Measurements from ENCODE around the gene UGT2B28. TPM values are rescaled to one million over a fixed set of nuclear protein-coding genes. Genes with fewer than 3 reads are reported as not detected.
A peak's percentile ranks its signal among the peaks of the same experiment; 100 is the strongest.
"Not testable (repeated sequence)": the region's sequence is repeated elsewhere in the genome, so short reads cannot be mapped to it uniquely, and the experiment has no call there.

UGT2B28 gene
- total and polyA plus RNA-seq, 4 donors: not detected

DNA sequence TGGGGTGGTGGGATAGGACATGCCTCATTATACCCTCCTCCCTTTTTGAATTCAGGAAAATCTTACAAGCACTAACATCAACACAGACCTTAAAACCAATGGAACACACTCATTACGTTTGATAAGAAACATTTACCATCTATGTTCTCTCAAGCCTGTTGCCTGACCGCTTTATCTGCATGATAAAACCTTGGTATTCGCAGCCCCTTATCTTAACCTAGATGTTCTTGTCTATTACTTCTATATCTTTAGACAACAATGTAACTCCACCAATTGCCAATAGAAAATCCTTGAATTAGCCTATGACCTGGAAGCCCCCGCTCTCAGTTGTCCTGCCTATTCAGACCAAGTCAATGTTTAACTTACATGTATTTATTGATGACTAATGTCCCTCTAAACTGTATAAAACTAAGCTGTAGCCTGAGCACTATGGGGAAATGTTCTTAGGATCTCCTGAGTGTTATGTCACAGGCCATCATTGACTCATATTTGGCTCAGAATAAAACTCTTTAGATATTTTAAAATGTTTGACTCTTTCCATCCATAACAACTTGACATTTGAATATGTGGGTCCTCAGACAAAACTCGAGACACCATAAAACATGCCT is 28.3 kb downstream of the UGT2B28 start:
- not testable (repeated sequence) for H3K4me1 ChIP-seq (ENCODE audit: control insufficient read depth, insufficient read depth, low read length); DNase-seq (ENCODE audit: low read depth in 4 of 6, low spot score in 6 of 6); H3K9me3 ChIP-seq (ENCODE audit: control insufficient read depth, insufficient read depth, low read length); H3K4me3 ChIP-seq (ENCODE audit: low read depth, low read length); H3K27me3 ChIP-seq (ENCODE audit: control insufficient read depth, insufficient read depth, low read length); H3K27ac ChIP-seq (ENCODE audit: low read depth, low read length); H3K36me3 ChIP-seq (ENCODE audit: control insufficient read depth, insufficient read depth, low read length)
- 87% methylated on average over 4 of the region's 5 CpGs for WGBS (ENCODE audit: insufficient coverage)

DNA sequence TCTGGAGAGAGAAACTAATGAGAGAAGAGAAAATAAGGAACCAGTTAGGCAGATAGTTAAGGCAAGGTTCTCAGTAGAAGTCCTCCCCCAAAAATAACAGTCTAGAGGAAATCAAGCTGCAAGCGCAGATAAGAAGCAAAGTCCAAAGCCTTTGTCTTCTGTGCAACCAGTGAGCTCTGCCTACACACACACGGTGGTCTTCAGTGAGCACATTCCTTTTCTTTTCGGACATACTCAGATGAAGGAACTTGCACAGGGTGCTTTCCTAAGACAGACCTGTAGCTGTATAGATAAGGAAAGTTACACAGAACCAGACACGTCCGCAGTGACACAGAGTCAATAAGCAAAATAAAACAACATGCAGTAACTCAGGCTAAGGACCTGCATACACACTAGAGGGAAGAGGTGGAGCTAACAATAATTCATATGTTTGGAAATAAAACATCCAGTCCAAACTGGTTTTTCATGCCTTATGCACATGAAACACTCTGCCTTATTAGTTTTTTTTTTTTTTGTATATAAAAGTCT is 29.3 kb downstream of the UGT2B28 start:
- H3K27ac ChIP-seq (ENCODE audit: low read depth, low read length); H3K4me1 ChIP-seq (ENCODE audit: control insufficient read depth, insufficient read depth, low read length); H3K4me3 ChIP-seq (ENCODE audit: low read depth, low read length); H3K27me3 ChIP-seq (ENCODE audit: control insufficient read depth, insufficient read depth, low read length); DNase-seq (ENCODE audit: low read depth in 4 of 6, low spot score in 6 of 6); H3K9me3 ChIP-seq (ENCODE audit: control insufficient read depth, insufficient read depth, low read length); H3K36me3 ChIP-seq (ENCODE audit: control insufficient read depth, insufficient read depth, low read length): not testable (repeated sequence)
- 100% methylated on average over 2 of the region's 5 CpGs for WGBS (ENCODE audit: insufficient coverage)

DNA sequence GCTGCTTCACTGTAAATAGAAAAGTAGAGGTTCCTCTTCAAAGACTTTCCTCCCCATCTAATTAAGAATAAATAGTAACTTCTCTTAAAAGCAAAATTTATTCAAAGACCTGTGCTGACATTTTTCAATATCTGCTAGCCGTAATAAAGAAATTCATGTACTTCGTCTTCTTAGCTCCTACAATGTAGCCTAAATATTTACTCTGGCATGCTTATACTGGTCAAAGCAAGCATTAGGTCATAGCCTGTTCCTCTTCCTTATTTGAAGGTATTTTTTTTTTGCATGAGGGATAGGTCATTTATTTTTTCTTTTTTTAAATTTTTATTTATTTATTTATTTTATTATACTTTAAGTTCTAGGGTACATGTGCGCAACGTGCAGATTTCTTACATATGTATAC is 30.0 kb downstream of the UGT2B28 start:
- not testable (repeated sequence) for H3K4me3 ChIP-seq (ENCODE audit: low read depth, low read length); H3K9me3 ChIP-seq (ENCODE audit: control insufficient read depth, insufficient read depth, low read length); H3K36me3 ChIP-seq (ENCODE audit: control insufficient read depth, insufficient read depth, low read length); DNase-seq (ENCODE audit: low read depth in 4 of 6, low spot score in 6 of 6); H3K27me3 ChIP-seq (ENCODE audit: control insufficient read depth, insufficient read depth, low read length); H3K4me1 ChIP-seq (ENCODE audit: control insufficient read depth, insufficient read depth, low read length); H3K27ac ChIP-seq (ENCODE audit: low read depth, low read length)
- WGBS (ENCODE audit: insufficient coverage): 60% methylated on average over 2 of the region's 4 CpGs

DNA sequence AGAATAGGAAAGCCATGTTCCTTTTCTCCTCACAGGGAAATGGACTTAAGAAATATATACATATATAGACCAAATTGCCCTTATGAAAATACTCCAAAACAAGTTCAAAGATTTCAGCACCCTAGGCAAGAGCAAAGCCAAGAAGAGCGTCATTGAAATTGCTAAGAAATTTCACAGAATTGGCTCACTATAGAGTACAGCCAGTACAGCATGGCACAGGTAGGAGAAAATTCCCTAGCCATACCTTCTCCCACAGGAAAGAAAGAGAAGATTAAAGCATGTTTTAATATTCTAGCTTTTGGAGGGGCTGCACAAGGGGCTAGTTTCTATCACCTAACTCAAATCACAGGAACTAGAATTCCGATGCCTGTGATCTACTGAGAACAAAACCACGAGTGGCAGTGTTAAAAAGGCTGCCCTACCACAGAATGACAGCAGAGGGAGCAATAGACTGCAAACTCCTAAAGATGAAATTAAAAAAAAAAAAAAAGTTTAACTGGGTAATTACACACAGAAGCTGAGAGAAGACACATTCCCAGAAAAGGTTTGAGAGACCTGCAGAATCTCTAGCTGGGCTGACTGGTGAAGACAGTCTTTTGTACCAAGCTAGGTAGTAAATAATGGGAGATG is 37.5 kb downstream of the UGT2B28 start:
- peak in 4 of 6 donors; percentile 11 to 69 (median 38) for DNase-seq (ENCODE audit: low read depth in 4 of 6, low spot score in 6 of 6)
- H3K4me1 ChIP-seq (ENCODE audit: control insufficient read depth, insufficient read depth, low read length); H3K4me3 ChIP-seq (ENCODE audit: low read depth, low read length); H3K36me3 ChIP-seq (ENCODE audit: control insufficient read depth, insufficient read depth, low read length); H3K27me3 ChIP-seq (ENCODE audit: control insufficient read depth, insufficient read depth, low read length); H3K9me3 ChIP-seq (ENCODE audit: control insufficient read depth, insufficient read depth, low read length); H3K27ac ChIP-seq (ENCODE audit: low read depth, low read length): not testable (repeated sequence)
- no CpG with 5 or more reads among the region's 3 CpGs for WGBS (ENCODE audit: insufficient coverage)

DNA sequence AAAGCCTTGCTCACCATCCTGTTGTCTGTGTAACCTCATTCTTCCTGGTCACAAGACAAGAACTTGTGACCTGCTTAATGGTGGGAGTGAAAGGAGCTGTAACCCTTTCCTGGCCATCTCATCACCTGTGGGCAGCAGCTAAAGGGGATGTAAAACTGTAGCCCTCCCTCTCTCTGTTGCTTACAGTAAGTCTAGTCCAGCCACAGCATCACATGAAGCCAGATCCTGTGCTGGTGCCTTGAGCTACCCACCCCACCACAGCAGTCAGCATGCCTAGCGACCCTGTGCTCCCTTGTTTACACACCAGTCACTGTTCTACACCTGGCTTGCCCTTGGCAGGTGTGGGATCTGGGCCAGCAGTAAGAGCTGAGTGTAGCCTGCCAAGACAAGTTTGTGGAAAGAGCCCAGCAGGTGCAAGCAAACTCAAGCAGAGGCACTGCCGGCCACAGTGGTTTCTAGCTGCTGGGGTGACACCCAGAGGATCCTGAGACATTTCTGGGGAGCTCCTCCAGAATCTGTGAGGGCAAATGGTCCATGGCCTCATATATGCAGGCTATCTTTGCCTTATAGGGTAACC is 41.0 kb downstream of the UGT2B28 start:
- Histone ChIP-seq H3K27me3 (ENCODE audit: control insufficient read depth, insufficient read depth, low read length) (no peaks in the 10 kb centered on the region), H3K4me1 (ENCODE audit: control insufficient read depth, insufficient read depth, low read length) (no peaks in the 10 kb centered on the region), H3K9me3 (ENCODE audit: control insufficient read depth, insufficient read depth, low read length) (no peaks in the 10 kb centered on the region), H3K27ac (ENCODE audit: low read depth, low read length) (no peak overlapping the region), H3K4me3 (ENCODE audit: low read depth, low read length) (no peak overlapping the region), H3K36me3 (ENCODE audit: control insufficient read depth, insufficient read depth, low read length) (no peaks in the 10 kb centered on the region)
- no peak for DNase-seq (ENCODE audit: low read depth in 4 of 6, low spot score in 6 of 6)
- 87% methylated on average over 2 of the region's 2 CpGs for WGBS (ENCODE audit: insufficient coverage)

DNA sequence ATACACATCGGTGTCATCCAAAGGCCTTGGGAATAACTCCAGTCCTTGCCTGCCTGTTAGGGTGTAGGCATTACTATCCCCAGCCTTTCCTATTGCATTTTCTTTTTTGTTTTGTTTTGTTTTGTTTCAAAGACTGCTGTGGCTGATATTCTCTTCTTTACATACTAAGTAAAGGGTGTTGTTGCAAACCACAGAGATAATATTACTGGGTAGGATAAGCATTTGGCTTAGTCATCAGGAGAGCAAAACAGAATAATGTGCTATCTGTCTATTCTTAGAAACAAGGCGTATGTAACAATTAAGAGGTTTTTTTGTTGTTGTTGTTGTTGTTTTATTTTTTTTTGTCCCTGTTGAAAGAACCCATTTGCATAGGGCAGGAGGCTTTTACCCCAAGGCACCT is 41.8 kb downstream of the UGT2B28 start:
- H3K27me3 ChIP-seq (ENCODE audit: control insufficient read depth, insufficient read depth, low read length): no peaks in the 10 kb centered on the region
- H3K4me3 ChIP-seq (ENCODE audit: low read depth, low read length): no peak overlapping the region
- no peaks in the 10 kb centered on the region for H3K36me3 ChIP-seq (ENCODE audit: control insufficient read depth, insufficient read depth, low read length)
- WGBS (ENCODE audit: insufficient coverage): no CpG with 5 or more reads among the region's 2 CpGs
- no peaks in the 10 kb centered on the region for H3K9me3 ChIP-seq (ENCODE audit: control insufficient read depth, insufficient read depth, low read length)
- H3K4me1 ChIP-seq (ENCODE audit: control insufficient read depth, insufficient read depth, low read length): no peaks in the 10 kb centered on the region
- no peak overlapping the region for H3K27ac ChIP-seq (ENCODE audit: low read depth, low read length)
- DNase-seq (ENCODE audit: low read depth in 4 of 6, low spot score in 6 of 6): no peak

DNA sequence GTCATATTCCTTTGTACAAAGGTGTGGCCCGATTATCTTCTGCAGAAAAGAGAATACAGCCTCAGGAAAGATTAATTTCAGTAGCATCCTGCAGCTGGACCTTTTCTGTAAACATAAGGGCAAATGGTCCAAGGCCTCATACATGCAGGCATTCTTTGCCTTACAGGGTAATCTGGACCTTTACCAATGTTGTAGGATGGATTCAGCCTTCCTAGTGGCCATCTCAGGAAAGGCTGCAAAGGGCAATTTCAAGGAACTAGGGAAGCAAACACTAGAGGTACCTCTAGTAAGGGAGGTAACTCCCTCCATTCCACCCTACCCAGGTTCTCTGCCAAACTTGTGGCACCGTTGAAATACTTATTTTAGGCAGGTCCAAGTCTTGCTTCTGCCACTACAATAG is 43.0 kb downstream of the UGT2B28 start:
- DNase-seq (ENCODE audit: low read depth in 4 of 6, low spot score in 6 of 6): no peak
- Histone ChIP-seq H3K27ac (ENCODE audit: low read depth, low read length) (no peak overlapping the region), H3K27me3 (ENCODE audit: control insufficient read depth, insufficient read depth, low read length) (no peaks in the 10 kb centered on the region), H3K9me3 (ENCODE audit: control insufficient read depth, insufficient read depth, low read length) (no peaks in the 10 kb centered on the region), H3K4me3 (ENCODE audit: low read depth, low read length) (no peak overlapping the region), H3K36me3 (ENCODE audit: control insufficient read depth, insufficient read depth, low read length) (no peaks in the 10 kb centered on the region), H3K4me1 (ENCODE audit: control insufficient read depth, insufficient read depth, low read length) (no peaks in the 10 kb centered on the region)
- WGBS (ENCODE audit: insufficient coverage): 100% methylated on average over 1 of the region's 2 CpGs

DNA sequence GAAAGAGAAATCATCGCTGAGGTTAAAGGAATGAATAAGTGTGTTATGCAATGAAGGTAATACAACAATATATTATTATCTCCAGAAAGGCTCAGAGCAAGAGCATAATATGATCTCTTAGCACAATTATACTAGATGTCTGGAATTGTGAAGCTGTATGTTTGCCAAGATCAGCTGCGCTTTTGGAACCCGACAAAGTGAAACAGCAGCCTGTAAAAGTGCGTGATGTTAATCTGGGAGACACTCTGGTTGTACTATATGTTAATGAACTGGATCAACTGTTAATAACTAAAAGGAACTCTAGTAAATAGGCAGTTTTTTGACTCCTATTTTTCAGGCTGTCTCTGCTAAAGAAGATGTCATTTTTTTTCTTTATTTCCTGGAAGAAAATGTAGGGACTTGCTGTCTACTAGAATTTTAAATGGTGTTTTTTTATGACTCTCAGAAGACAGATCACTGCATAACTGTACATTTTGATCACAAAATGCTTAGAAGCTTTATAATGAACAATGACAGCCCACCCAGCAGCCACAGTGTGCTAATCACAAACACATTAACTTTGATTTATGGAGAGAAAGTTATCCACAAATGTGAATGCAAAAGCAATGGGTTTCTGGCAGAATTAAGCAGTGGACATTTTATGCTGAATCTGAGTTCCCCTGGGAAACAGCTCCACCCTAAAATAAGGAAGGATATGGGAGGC is 50.2 kb downstream of the UGT2B28 start:
- Histone ChIP-seq H3K4me1 (ENCODE audit: control insufficient read depth, insufficient read depth, low read length) (no peaks in the 10 kb centered on the region), H3K4me3 (ENCODE audit: low read depth, low read length) (no peak overlapping the region), H3K36me3 (ENCODE audit: control insufficient read depth, insufficient read depth, low read length) (no peaks in the 10 kb centered on the region), H3K27me3 (ENCODE audit: control insufficient read depth, insufficient read depth, low read length) (no peaks in the 10 kb centered on the region), H3K9me3 (ENCODE audit: control insufficient read depth, insufficient read depth, low read length) (no peaks in the 10 kb centered on the region), H3K27ac (ENCODE audit: low read depth, low read length) (no peak overlapping the region)
- 30% methylated on average over 2 of the region's 4 CpGs for WGBS (ENCODE audit: insufficient coverage)
- peak in 1 of 6 donors; percentile 2 for DNase-seq (ENCODE audit: low read depth in 4 of 6, low spot score in 6 of 6)

DNA sequence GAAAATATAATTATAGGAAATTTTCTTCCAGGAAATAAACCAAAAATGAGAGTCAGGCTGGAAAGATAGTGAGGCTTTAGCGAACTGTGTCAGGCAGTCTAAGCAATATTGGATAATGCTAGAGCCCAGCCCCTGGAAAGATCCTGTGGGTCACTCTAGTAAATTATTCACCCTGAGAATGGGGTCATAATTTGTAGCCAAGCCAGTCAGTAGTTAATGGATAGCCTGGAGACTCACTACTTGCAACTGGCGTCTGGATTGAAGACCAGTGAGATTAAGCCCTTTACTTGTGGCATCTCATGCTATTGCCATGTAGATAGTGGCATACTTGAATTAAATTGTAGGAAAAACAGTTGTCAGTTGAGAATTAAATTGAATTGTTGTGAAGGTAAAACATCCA is 51.0 kb downstream of the UGT2B28 start:
- not testable (repeated sequence) for H3K9me3 ChIP-seq (ENCODE audit: control insufficient read depth, insufficient read depth, low read length)

More for the DNA sequence above, 51.0 kb downstream of the UGT2B28 start:
- H3K27me3 ChIP-seq (ENCODE audit: control insufficient read depth, insufficient read depth, low read length); H3K27ac ChIP-seq (ENCODE audit: low read depth, low read length); H3K4me1 ChIP-seq (ENCODE audit: control insufficient read depth, insufficient read depth, low read length); H3K36me3 ChIP-seq (ENCODE audit: control insufficient read depth, insufficient read depth, low read length); H3K4me3 ChIP-seq (ENCODE audit: low read depth, low read length); DNase-seq (ENCODE audit: low read depth in 4 of 6, low spot score in 6 of 6): not testable (repeated sequence)
- WGBS (ENCODE audit: insufficient coverage): 92% methylated on average over 2 of the region's 2 CpGs

Data from spinal cord (tissue), 10 donors.